K562 (cell line): Measurements from ENCODE around the gene PLGRKT. TPM values are rescaled to one million over a fixed set of nuclear protein-coding genes. Genes with fewer than 3 reads are reported as not detected.

ENCODE experiments used
- ATAC-seq: fragments of 200-7000 bp; cut with Tn5 transposase; 3 replicates; pipeline ENCODE4 v1.9.1; 2020; ENCODE audit warnings: moderate library complexity
- BruUV-seq: library from RNA; stranded (reverse); fragments of 400-500 nt; replicated peaks from 2 replicates; lab custom pipeline; 2021; lab: Mats Ljungman, UMichigan
- CTCF ChIA-PET: fragments of 300-600 bp; formaldehyde crosslinking; extraction: SDS; loops from one replicate; lab custom pipeline; 2021; ENCODE audit warnings: low intra/inter-chr PET ratio; lab: Yijun Ruan, JAX
- POLR2A ChIA-PET: fragments of 300-600, 350-650 bp; sonication (Branson Sonifier 250); formaldehyde crosslinking; extraction: SDS; loops from one replicate; lab custom pipeline; 2021; ENCODE audit warnings: antibody characterized with exemption, inconsistent platforms; lab: Yijun Ruan, JAX
- DNase-seq, 4 experiments: peaks; one replicate each; pipeline versions ENCODE4 v3.0.0 to v3.0.0-alpha.2; 2011 to 2018; ENCODE audit warnings: low spot score in 3 of 4, mixed read lengths in 3 of 4; ENCODE audit errors: extremely low read depth in 1 of 4
- FAIRE-seq: peaks from 2 replicates; lab custom pipeline; 2011; peaks lifted over from hg19 to GRCh38; lab: Jason Lieb, UNC
- H2AFZ ChIP-seq: 2 replicates; pipeline ENCODE4 v1.6.0; 2011; ENCODE audit warnings: low read depth, low read length, control low read depth, inconsistent platforms
- H3K27ac ChIP-seq: fragments of 200-600 bp; 3 replicates; pipeline ENCODE4 v1.8.0; 2011; ENCODE audit warnings: low read depth, mild to moderate bottlenecking, control low read depth, inconsistent platforms, low read length, moderate library complexity, mixed read lengths; ENCODE audit errors: extremely low read depth
- H3K27me3 ChIP-seq, 2 experiments: fragments of 300-600 bp in 1 of 2; 2 replicates in 1 of 2; 3 replicates in 1 of 2; pipeline versions ENCODE4 v1.6.0 to v1.8.0; 2011; ENCODE audit warnings: inconsistent platforms in 2 of 2, low read length in 2 of 2, mild to moderate bottlenecking in 1 of 2, mixed read lengths in 1 of 2, moderate library complexity in 1 of 2; ENCODE audit not compliant: control insufficient read depth in 2 of 2, insufficient read depth in 2 of 2
- H3K36me3 ChIP-seq: fragments of 300-600 bp; 3 replicates; pipeline ENCODE4 v1.8.0; 2011; ENCODE audit warnings: mild to moderate bottlenecking, low read length, inconsistent platforms; ENCODE audit not compliant: control insufficient read depth, insufficient read depth
- H3K4me1 ChIP-seq, 2 experiments: fragments of 200-600 bp in 1 of 2; replicated peaks in 1 of 2; 2 replicates in 1 of 2; 3 replicates in 1 of 2; pipeline versions ENCODE4 v1.5.1 to v1.8.0; 2011; ENCODE audit warnings: inconsistent platforms in 2 of 2, low read length in 2 of 2, mild to moderate bottlenecking in 1 of 2, mixed read lengths in 1 of 2, moderate library complexity in 1 of 2; ENCODE audit not compliant: control insufficient read depth in 2 of 2, insufficient read depth in 2 of 2
- H3K4me2 ChIP-seq: 2 replicates; pipeline ENCODE4 v1.6.1; 2011; ENCODE audit warnings: low read length, control low read depth, inconsistent platforms, mixed read lengths; ENCODE audit not compliant: insufficient read depth
- H3K4me3 ChIP-seq: fragments of 200-600 bp; sonication (generic), shearing (Covaris generic); 2 replicates; pipeline ENCODE4 v1.5.1; 2016; ENCODE audit warnings: control low read depth, inconsistent platforms
- H3K79me2 ChIP-seq: fragments of 200-600 bp; 3 replicates; pipeline ENCODE4 v1.8.0; 2011; ENCODE audit warnings: low read length, inconsistent platforms; ENCODE audit not compliant: control insufficient read depth, insufficient read depth
- H3K9ac ChIP-seq, 2 experiments: 2 replicates each; pipeline versions ENCODE4 v1.6.0 to v1.6.1; 2011; ENCODE audit warnings: low read depth in 2 of 2, low read length in 2 of 2, control low read depth in 1 of 2, inconsistent platforms in 1 of 2, mild to moderate bottlenecking in 1 of 2, mixed read lengths in 1 of 2; ENCODE audit not compliant: insufficient read depth in 1 of 2
- H3K9me1 ChIP-seq: one replicate; pipeline ENCODE4 v1.6.0; 2011; ENCODE audit warnings: inconsistent platforms, mild to moderate bottlenecking, low read length, moderate library complexity; ENCODE audit not compliant: control insufficient read depth, insufficient read depth
- H3K9me3 ChIP-seq: replicated peaks from 2 replicates; pipeline ENCODE4 v1.5.1; 2011; ENCODE audit warnings: low read depth, low read length, inconsistent platforms; ENCODE audit not compliant: control insufficient read depth, insufficient read depth
- H4K20me1 ChIP-seq: replicated peaks from 2 replicates; pipeline ENCODE4 v1.6.1; 2011; ENCODE audit warnings: low read length, inconsistent platforms, mixed read lengths; ENCODE audit not compliant: control insufficient read depth, insufficient read depth
- RHOXF2B ChIP-seq: fragments of 250-450 bp; sonication (Bioruptor Pico); conservative IDR thresholded peaks from 2 replicates; pipeline ENCODE4 v1.5.1; 2021
- TCFL5 ChIP-seq: fragments of 250-450 bp; sonication (Bioruptor Pico); conservative IDR thresholded peaks from 2 replicates; pipeline ENCODE4 v1.6.1; 2021; ENCODE audit warnings: mild to moderate bottlenecking, moderate library complexity, matching md5 sums
- WGBS: fragments of 100-300 bp; shearing (Covaris generic); methylation state at CpG from one replicate; pipeline ENCODE4 v1.1.6; 2016; ENCODE audit warnings: low coverage, mixed read lengths; ENCODE audit not compliant: insufficient coverage; ENCODE audit errors: missing lambda C conversion rate; 5-methylcytosine and 5-hydroxymethylcytosine counted together
- in situ Hi-C: fragments of 300-500 bp; cut with MboI; formaldehyde crosslinking; loops from 4 replicates; pipeline ENCODE4 v1.15.0; 2018; ENCODE audit warnings: inconsistent platforms, mixed read lengths
- intact Hi-C: fragments of 100-400 bp; cut with micrococcal nuclease; formaldehyde crosslinking; loops from 2 replicates; pipeline ENCODE4 v1.14.2; 2022
- polyA plus RNA-seq, 8 experiments: library from polyadenylated mRNA; depleted of rRNA in 4 of 8; stranded (reverse) in 5 of 8; unstranded in 3 of 8; fragments of >200 nt; fragmentation: Nextera tagmentation in 2 of 8; fragmentation: Illumina TruSeq in 1 of 8; extraction: Ambion mirVana in 2 of 8; extraction: Trizol in 1 of 8; gene quantifications; 2 replicates each; pipeline versions ENCODE4 v1.2.1 to v1.2.3, GENCODE V29; 2011 to 2014; ENCODE audit warnings: inconsistent platforms in 1 of 8, missing spikeins in 1 of 8
- total RNA-seq, 7 experiments: library from RNA; depleted of rRNA in 6 of 7; stranded (reverse); fragments of >200 nt in 6 of 7; fragmentation: Illumina TruSeq in 2 of 7; extraction: Trizol in 2 of 7; gene quantifications; 2 replicates each; pipeline versions ENCODE4 v1.2.1 to v1.2.3, GENCODE V29; 2011 to 2021; ENCODE audit warnings: low replicate concordance in 1 of 7
- TF ChIP-seq, protein P1 (sequence below): sonication (generic); formaldehyde crosslinking; IDR thresholded peaks from 2 replicates; pipeline ENCODE4 v1.8.1; 2023; ENCODE audit warnings: mild to moderate bottlenecking, missing genetic modification reagents
- TF ChIP-seq, protein P2 (sequence below): fragments of 450-650 bp; IDR thresholded peaks from 2 replicates; pipeline ENCODE4 v1.6.1; 2016

PLGRKT gene
- total and polyA plus RNA-seq, 9 of the 15 experiments (the other 6 are each of a cell fraction or from before 2014, with no cell fraction given): 4.7 to 13.8 (median 6.5) TPM

DNA sequence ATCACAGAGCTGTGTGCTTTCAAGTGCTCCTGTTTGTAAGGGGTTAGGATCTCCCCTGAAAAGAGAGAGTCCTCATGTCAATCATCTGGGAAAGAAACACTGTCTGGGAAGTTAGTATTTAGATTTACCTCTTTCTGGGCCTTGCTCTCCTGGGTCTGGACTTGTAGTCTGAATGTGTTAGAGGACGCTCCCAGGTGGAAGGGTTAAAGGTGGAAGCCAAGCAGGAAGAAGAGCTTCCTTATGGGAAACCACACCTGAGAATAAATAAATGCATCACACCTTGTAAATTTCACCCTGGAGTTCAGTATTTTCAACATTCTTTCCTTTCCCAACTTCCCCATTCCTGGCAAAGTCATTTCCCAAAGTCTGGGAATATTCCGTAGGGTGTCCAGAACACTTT is 1.3 kb downstream of the PLGRKT start:
- FAIRE-seq (no peak), DNase-seq (no peak), ATAC-seq (no peak)
- H4K20me1 ChIP-seq: no peaks in the 10 kb centered on the region
- no peak overlapping the region for H3K27ac ChIP-seq
- no peaks in the 10 kb centered on the region; the same call in 2 of the 3 replicates for H3K79me2 ChIP-seq
- no peaks in the 10 kb centered on the region for H3K27me3 ChIP-seq
- H3K9me1 ChIP-seq: no peaks in the 10 kb centered on the region
- ChIA-PET CTCF (no interaction called here), POLR2A (no interaction called here)
- H2AFZ ChIP-seq: no peak overlapping the region
- no peaks in the 10 kb centered on the region for H3K9me3 ChIP-seq
- H3K4me2 ChIP-seq: no peak overlapping the region
- intact Hi-C loops (no loop called here), in situ Hi-C loops (loop anchor here (25.0 kb wide), 2 partner anchors 699 to 824 kb away; partner anchors contain the start of gene AK3)
- no peak overlapping the region for H3K4me3 ChIP-seq
- peaks cover 4 to 6% of the 10 kb centered on the region in 2 experiments; a peak in 2 of 5 replicates for H3K4me1 ChIP-seq
- no peaks in the 10 kb centered on the region for H3K36me3 ChIP-seq
- H3K9ac ChIP-seq: no peak overlapping the region
- no TSS peak for BruUV-seq
- TF ChIP-seq RHOXF2B (CRISPR knock-in tag): no peak
- TF ChIP-seq, protein P1, sequence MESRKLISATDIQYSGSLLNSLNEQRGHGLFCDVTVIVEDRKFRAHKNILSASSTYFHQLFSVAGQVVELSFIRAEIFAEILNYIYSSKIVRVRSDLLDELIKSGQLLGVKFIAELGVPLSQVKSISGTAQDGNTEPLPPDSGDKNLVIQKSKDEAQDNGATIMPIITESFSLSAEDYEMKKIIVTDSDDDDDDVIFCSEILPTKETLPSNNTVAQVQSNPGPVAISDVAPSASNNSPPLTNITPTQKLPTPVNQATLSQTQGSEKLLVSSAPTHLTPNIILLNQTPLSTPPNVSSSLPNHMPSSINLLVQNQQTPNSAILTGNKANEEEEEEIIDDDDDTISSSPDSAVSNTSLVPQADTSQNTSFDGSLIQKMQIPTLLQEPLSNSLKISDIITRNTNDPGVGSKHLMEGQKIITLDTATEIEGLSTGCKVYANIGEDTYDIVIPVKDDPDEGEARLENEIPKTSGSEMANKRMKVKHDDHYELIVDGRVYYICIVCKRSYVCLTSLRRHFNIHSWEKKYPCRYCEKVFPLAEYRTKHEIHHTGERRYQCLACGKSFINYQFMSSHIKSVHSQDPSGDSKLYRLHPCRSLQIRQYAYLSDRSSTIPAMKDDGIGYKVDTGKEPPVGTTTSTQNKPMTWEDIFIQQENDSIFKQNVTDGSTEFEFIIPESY: no peak
- no peak for TF ChIP-seq TCFL5 (CRISPR knock-in tag)
- TF ChIP-seq, protein P2, sequence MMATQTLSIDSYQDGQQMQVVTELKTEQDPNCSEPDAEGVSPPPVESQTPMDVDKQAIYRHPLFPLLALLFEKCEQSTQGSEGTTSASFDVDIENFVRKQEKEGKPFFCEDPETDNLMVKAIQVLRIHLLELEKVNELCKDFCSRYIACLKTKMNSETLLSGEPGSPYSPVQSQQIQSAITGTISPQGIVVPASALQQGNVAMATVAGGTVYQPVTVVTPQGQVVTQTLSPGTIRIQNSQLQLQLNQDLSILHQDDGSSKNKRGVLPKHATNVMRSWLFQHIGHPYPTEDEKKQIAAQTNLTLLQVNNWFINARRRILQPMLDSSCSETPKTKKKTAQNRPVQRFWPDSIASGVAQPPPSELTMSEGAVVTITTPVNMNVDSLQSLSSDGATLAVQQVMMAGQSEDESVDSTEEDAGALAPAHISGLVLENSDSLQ: peak; percentile 12; the same call in 1 of the 2 replicates
- WGBS: 44% methylated on average over 2 of the region's 2 CpGs
